ENCODE results near the gene PRPS1.

The PRPS1 gene

DNA sequence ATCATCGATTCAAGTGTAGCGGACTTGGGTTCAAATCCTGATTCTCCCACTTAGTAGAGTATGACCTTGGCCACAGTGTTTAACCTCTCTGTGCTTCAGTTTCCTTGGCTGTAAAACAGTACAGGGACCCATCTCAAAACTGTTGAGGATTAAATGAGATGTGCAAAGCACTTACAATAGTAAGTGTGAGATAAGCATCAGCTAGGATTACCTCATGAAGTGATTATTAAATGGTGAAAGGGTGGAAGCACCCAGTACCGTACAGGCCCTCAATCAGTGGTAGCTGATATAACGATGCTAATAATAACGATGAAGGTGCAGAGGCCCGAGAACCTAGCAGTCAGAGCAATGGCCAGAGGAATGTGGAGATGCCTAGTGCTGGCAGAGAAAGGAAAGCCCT, 45.1 kb downstream of the PRPS1 start:
- no peaks in the 10 kb centered on the region for H4K20me1 ChIP-seq (ENCODE audit: insufficient read depth, low read length)
- no peaks in the 10 kb centered on the region for H3K9me3 ChIP-seq (ENCODE audit: insufficient read depth, low read length)
- no peaks in the 10 kb centered on the region for H3K36me3 ChIP-seq (replicated peaks; ENCODE audit: low read depth, low read length)
- H3K9ac ChIP-seq (ENCODE audit: low read length): no peak overlapping the region
- H3K27me3 ChIP-seq (ENCODE audit: low read depth, low read length): peaks cover 13% of the 10 kb centered on the region; the same call in 1 of the 2 replicates
- H3K79me2 ChIP-seq (ENCODE audit: low read length): no peaks in the 10 kb centered on the region
- H3K4me3 ChIP-seq (ENCODE audit: low read length): peak overlapping the region; percentile 73
- TF ChIP-seq, protein P1, sequence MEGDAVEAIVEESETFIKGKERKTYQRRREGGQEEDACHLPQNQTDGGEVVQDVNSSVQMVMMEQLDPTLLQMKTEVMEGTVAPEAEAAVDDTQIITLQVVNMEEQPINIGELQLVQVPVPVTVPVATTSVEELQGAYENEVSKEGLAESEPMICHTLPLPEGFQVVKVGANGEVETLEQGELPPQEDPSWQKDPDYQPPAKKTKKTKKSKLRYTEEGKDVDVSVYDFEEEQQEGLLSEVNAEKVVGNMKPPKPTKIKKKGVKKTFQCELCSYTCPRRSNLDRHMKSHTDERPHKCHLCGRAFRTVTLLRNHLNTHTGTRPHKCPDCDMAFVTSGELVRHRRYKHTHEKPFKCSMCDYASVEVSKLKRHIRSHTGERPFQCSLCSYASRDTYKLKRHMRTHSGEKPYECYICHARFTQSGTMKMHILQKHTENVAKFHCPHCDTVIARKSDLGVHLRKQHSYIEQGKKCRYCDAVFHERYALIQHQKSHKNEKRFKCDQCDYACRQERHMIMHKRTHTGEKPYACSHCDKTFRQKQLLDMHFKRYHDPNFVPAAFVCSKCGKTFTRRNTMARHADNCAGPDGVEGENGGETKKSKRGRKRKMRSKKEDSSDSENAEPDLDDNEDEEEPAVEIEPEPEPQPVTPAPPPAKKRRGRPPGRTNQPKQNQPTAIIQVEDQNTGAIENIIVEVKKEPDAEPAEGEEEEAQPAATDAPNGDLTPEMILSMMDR (IDR thresholded peaks at IDR 0.05; ENCODE audit: low read depth, low read length): no peak
- TF ChIP-seq EZH2phosphoT487 (IDR thresholded peaks at IDR 0.05; ENCODE audit: low read depth): no peak
- H3K4me2 ChIP-seq (ENCODE audit: low read length): peak overlapping the region; percentile 71
- H2AFZ ChIP-seq (ENCODE audit: low read depth, low read length): no peak overlapping the region
- peaks cover 22% of the 10 kb centered on the region for H3K4me1 ChIP-seq (ENCODE audit: low read length)
- no peak overlapping the region for H3K27ac ChIP-seq (ENCODE audit: low read length)

DNA sequence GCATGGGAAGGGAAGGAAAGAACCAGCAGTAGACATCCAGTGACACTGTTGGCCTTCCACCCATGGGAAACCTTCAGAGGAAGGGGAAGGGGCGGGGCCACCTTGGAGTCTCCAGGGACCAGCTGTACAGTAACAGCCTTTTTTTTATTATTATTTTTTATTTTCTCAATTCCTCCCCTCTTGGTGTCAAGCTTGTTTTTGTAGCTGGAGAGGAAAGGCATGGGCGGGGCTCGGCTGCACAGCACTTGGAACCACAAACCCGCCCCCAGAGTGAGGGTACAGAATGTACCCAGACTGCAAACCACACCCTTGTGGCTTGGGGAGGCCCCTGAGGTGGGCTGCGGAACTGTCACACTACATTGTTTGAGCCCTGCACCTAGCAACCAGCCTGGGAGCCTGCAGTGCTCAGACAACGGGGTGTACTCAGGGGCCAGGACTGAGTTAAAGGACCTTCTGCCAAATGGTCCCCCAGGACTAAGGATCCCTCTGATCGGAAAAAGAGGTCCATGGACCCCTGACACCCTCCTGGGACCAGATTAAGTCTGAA, 45.7 kb downstream of the PRPS1 start:
- H3K27me3 ChIP-seq (ENCODE audit: low read depth, low read length): peaks cover 13% of the 10 kb centered on the region; the same call in 1 of the 2 replicates
- TF ChIP-seq, protein P1 (IDR thresholded peaks at IDR 0.05; ENCODE audit: low read depth, low read length): no peak
- no peak for TF ChIP-seq EZH2phosphoT487 (IDR thresholded peaks at IDR 0.05; ENCODE audit: low read depth)
- no peaks in the 10 kb centered on the region for H3K36me3 ChIP-seq (replicated peaks; ENCODE audit: low read depth, low read length)
- H3K79me2 ChIP-seq (ENCODE audit: low read length): no peaks in the 10 kb centered on the region
- no peak overlapping the region for H3K4me3 ChIP-seq (ENCODE audit: low read length)
- peaks cover 22% of the 10 kb centered on the region for H3K4me1 ChIP-seq (ENCODE audit: low read length)
- H3K4me2 ChIP-seq (ENCODE audit: low read length): peak overlapping the region; percentile 71
- H3K9ac ChIP-seq (ENCODE audit: low read length): no peak overlapping the region
- H3K27ac ChIP-seq (ENCODE audit: low read length): no peak overlapping the region
- H4K20me1 ChIP-seq (ENCODE audit: insufficient read depth, low read length): no peaks in the 10 kb centered on the region
- no peaks in the 10 kb centered on the region for H3K9me3 ChIP-seq (ENCODE audit: insufficient read depth, low read length)
- H2AFZ ChIP-seq (ENCODE audit: low read depth, low read length): no peak overlapping the region

DNA sequence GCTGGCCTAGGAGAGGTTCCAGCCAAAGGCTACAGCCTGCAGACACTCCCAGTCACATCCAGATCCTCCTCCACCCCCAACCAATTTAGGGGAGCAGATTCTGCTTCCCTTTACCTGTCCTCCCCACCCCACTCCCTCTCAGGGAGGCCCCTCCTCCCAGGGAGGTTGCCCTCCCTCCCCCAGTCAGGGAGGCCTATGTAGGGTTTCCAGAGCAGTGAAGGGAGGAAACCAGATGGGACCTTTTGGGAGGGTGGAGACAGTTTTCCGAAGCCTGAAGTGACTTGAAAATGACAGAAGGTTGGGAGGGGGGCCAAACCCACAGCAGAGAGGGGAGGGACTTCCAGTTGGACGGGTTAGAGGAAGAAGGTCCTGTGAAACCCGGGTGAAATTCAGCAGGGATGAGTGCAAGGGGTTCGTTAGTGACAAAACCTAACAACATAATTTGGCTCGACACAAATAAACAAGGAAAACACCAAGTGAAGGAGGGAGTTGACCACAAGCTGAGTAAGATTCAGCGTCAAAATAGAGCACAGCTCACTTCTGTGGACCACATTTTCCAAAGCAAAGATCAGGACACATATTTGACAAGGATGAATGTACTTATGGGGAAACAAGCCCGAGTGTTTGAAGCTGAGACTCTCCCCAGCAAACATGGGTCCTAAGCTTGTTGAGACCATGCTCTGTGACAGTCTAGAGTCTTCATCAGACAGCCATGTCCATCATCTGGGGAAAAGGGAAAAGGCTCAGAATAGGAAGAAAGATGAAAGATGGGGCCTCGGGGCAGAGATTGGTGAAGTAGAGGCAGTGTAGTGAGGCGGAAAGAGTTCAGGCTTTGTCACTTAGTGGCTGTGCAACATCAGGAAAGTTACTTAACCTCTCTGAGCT, 46.4 kb downstream of the PRPS1 start:
- H3K9me3 ChIP-seq (ENCODE audit: insufficient read depth, low read length): no peaks in the 10 kb centered on the region
- peak overlapping the region; percentile 20; the same call in 1 of the 2 replicates for H3K4me2 ChIP-seq (ENCODE audit: low read length)
- no peak overlapping the region for H3K9ac ChIP-seq (ENCODE audit: low read length)
- peaks cover 22% of the 10 kb centered on the region for H3K4me1 ChIP-seq (ENCODE audit: low read length)
- no peaks in the 10 kb centered on the region for H3K36me3 ChIP-seq (replicated peaks; ENCODE audit: low read depth, low read length)
- TF ChIP-seq EZH2phosphoT487 (IDR thresholded peaks at IDR 0.05; ENCODE audit: low read depth): no peak
- TF ChIP-seq, protein P1 (IDR thresholded peaks at IDR 0.05; ENCODE audit: low read depth, low read length): no peak
- no peaks in the 10 kb centered on the region for H4K20me1 ChIP-seq (ENCODE audit: insufficient read depth, low read length)
- no peak overlapping the region for H3K4me3 ChIP-seq (ENCODE audit: low read length)
- H3K27me3 ChIP-seq (ENCODE audit: low read depth, low read length): peaks cover 14% of the 10 kb centered on the region
- H3K79me2 ChIP-seq (ENCODE audit: low read length): no peaks in the 10 kb centered on the region
- no peak overlapping the region for H2AFZ ChIP-seq (ENCODE audit: low read depth, low read length)
- H3K27ac ChIP-seq (ENCODE audit: low read length): no peak overlapping the region

DNA sequence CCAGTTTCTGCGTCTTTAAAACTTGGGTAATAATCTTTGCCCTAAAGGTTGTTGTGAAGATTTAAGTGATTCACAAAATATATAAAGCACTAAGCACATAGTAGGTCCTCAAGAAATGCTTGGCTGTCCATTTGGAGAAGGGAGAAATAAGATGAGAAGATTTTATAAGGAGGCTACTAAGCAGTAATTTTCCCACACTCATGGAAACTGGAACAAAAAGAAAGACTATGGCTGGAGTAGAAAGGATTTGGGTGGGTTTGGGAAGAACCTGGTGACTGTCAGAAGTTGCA, 47.0 kb downstream of the PRPS1 start:
- no peak overlapping the region for H3K9ac ChIP-seq (ENCODE audit: low read length)
- no peak overlapping the region for H3K27ac ChIP-seq (ENCODE audit: low read length)
- no peaks in the 10 kb centered on the region for H3K36me3 ChIP-seq (replicated peaks; ENCODE audit: low read depth, low read length)
- no peaks in the 10 kb centered on the region for H4K20me1 ChIP-seq (ENCODE audit: insufficient read depth, low read length)
- H3K79me2 ChIP-seq (ENCODE audit: low read length): no peaks in the 10 kb centered on the region
- no peak overlapping the region for H3K4me3 ChIP-seq (ENCODE audit: low read length)
- no peak for TF ChIP-seq EZH2phosphoT487 (IDR thresholded peaks at IDR 0.05; ENCODE audit: low read depth)
- TF ChIP-seq, protein P1 (IDR thresholded peaks at IDR 0.05; ENCODE audit: low read depth, low read length): no peak
- H2AFZ ChIP-seq (ENCODE audit: low read depth, low read length): no peak overlapping the region
- H3K27me3 ChIP-seq (ENCODE audit: low read depth, low read length): peaks cover 17% of the 10 kb centered on the region
- H3K4me1 ChIP-seq (ENCODE audit: low read length): peaks cover 22% of the 10 kb centered on the region
- no peaks in the 10 kb centered on the region for H3K9me3 ChIP-seq (ENCODE audit: insufficient read depth, low read length)
- no peak overlapping the region for H3K4me2 ChIP-seq (ENCODE audit: low read length)
